ENCODE data around the gene SCYGR5.
"Not testable (repeated sequence)": the region's sequence is repeated elsewhere in the genome, so short reads cannot be mapped to it uniquely, and the experiment has no call there.

SCYGR5 gene, protein sequence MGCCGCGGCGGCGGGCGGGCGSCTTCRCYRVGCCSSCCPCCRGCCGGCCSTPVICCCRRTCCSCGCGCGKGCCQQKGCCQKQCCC

DNA sequence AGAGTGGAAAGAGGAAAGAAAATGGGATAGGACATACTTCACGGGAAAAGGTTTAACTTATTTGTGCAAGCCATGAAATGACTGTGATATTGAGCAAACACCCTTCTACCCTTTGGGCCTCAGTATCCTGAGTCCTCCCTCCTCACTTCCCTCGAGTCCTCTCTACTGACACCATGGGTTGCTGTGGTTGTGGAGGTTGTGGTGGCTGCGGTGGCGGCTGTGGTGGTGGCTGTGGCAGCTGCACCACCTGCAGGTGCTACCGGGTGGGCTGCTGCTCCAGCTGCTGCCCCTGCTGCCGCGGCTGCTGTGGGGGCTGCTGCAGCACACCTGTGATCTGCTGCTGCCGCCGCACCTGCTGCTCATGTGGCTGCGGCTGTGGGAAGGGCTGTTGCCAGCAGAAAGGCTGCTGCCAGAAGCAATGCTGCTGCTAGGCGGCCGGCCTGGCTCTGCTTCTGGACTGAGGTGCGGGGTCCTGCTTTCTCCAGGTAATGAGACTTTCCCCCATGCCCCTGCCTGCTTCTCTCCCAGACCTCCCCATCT lies at the start of gene SCYGR5:
Gene SCYGR5 (plus strand): TSS at position 174 of the 540 bp plus-strand sequence. CDS start 0 bp downstream, at position 174.
- not testable (repeated sequence) for DNase-seq

DNA sequence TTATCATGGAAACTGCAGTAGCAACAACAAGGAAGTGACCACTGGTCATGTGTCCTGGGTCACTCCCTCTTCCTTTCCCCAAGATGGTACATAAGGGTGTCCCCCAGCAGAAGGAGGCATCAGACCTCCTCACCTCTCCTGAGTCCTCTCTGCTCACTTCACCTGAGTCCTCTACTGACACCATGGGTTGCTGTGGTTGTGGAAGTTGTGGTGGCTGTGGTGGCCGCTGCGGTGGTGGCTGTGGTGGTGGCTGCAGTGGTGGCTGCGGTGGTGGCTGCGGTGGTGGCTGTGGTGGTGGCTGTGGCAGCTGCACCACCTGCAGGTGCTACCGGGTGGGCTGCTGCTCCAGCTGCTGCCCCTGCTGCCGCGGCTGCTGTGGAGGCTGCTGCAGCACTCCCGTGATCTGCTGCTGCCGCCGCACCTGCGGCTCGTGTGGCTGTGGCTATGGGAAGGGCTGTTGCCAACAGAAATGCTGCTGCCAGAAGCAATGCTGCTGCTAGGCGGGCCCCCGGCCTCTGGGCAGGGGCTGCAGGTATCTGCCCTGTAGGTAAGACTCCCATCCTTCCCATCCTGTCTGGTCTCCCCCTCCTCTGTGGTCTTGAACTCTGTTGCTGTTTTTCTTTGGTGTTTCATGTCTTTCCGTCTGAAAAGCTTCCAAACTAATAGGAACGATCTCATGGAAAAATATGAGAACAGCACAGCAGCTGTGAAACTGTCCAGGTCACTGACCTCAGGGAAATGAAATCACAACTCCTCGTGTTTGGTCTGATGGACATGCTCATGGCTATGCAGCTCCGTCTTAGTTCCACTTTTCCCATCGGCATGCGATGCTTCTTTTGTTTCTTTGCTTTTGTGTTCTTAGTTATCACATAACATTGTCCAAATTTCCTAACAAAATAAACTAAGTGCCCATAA lies 49.0 kb upstream of the SCYGR5 start, which contains the start of gene SCYGR4:
Gene SCYGR4 (plus strand): TSS at position 183 of the 915 bp plus-strand sequence. CDS start 0 bp downstream, at position 183.
- no peak for DNase-seq

DNA sequence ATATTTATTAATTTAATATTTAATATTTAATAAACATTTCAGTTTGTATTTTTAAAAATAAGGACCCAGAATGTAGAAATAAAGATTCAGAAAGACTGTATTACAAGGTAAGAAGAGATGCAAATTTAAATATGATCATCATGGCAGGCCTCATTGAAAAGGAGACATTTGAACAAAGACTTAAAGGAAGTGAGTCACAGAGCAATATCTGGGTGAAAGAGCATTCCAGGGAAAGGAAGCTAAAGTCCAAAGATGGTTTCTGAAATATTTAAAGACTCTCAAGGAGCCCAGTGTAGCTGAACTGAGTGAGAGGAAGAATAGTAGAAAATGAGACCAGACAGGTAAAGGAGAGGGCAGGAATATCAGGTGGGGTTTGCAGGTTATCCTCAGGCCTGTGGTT lies 43.4 kb upstream of the SCYGR5 start:
- DNase-seq = no peak

DNA sequence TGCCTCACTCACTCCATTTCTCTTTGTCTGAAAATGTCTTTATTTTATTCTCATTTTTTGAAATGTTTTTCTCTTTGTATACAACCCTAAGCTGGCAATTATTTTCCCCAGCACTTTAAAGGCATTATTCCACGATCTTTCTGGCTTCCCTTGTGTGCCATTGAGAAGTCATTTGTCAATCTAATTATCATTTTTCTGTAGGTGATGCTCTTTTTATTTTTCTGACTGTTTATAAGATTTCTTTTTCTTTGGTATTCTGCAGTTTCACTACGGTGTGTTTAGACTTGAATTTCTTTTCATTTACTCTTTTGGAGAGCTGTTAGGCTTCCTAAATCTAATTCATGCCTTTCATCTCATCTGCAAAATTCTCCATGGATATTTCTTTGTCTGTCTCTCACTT lies 41.2 kb upstream of the SCYGR5 start:
- no peak for DNase-seq

DNA sequence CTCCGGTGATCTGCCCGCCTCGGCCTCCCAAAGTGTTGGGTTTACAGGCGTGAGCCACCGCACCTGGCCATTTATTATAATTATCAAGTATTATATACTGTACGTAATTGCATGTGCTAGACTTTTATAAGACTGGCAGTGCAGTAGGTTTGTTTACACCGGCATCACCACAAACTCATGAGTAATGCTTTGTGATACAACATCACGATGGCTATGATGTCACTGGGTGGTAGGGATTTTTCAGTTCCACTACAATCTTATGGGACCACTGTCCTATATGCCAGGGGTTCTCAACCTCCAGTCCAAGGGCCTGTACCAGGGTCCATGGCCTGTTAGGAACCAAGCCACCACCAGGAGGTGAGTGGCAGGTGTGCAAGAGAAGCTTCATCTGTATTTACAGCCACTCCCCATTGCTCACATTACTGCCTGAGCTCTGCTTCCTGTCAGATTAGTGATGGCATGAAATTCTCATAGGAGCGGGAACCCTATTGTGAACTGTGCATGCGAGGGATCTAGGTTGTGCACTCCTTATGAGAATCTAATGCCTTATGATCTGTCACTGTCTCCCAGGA lies 39.9 kb upstream of the SCYGR5 start:
- no peak for DNase-seq

DNA sequence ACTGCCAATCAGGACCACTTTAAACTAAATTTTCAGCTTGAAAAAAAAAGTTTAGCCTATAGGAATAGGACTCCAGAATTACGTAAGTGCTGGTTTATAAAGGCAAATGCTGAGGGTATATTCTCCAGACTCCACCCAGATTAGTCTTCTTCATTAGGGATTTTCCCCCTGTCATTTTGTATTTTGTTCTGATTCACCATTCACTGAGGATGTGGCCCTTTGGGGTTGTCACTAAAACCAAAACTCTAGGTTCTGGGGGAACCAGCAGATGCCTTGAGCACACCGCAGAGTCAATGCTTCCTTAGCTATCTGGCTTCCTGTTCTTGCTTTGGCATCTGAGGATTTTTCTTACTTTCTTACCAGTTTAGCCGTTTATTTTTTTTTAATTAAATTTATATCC lies 38.8 kb upstream of the SCYGR5 start:
- no peak for DNase-seq

DNA sequence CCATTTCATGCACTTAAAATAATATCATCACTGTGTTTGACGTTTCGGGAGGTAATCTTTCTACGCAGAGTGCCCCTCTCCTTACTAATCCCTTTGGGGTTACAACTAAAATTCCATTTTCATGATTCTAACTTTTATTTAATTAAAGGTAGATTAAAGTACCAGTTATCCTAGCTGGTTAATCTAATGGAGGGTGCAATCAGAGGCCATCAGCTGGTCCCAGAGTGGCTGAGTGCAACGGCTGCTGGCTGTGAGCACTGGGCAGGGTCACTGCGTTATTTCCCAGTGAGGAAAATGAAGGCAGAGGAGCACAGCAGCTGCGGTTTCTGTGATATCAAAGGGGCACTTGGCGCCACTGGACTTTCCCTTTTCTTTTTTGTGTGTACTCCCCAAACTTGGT lies 37.2 kb upstream of the SCYGR5 start:
- DNase-seq = no peak

DNA sequence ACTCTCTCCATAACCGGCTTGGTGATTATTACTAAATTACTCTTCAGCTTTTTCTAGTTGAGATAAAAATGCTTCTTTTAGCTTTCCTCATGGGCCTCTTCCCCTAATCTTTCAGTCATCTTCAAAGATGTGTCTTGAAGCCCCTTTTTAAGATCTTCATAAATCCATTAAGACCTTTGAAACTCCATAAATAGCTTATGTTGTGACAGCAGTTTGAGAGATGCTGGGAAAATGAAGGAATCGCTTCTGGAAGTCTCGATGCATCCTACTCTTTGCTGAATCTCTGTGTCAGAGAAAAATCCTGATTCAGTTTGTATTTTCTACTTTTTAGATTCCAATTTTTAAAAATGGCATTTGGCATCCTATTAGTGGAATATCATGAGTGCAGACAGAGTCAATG lies 36.3 kb upstream of the SCYGR5 start:
- DNase-seq = no peak

DNA sequence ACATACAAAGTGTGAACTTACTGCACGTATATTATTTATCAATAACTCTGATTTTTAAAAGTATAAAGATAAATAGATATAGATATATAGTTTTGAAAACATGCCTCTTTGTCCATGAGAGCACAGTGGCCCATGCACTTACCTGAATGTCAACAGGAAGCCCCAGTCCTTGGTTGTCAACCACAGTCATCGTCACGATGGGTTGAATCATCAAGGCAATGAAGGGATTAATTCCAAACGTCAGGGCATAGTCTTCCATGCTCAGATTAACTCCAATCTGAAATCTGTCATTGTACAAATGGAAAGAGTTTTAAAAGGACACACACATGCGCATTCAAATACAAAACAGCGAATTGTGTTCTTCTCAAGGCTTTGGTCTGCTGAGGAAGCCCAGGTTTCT lies 33.8 kb upstream of the SCYGR5 start:
- DNase-seq = no peak

DNA sequence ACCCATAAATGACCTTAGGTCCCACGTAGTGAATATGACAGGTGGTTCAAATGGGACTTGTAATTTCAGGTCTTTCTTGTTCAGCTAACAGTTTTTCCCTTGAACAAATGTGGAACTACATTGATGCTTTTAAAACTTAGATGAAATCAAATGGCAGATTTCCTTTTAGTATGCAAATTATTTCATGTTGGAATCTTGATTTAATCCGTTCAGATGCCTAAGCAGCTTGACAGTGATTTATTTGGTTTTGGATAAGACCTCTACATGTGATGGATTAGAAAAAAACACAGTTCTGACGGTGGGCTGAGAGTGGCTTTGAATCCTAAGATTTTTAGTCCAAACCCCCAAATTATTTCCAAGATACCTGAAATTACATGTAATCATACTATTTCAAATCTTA lies 32.4 kb upstream of the SCYGR5 start:
- DNase-seq = no peak

DNA sequence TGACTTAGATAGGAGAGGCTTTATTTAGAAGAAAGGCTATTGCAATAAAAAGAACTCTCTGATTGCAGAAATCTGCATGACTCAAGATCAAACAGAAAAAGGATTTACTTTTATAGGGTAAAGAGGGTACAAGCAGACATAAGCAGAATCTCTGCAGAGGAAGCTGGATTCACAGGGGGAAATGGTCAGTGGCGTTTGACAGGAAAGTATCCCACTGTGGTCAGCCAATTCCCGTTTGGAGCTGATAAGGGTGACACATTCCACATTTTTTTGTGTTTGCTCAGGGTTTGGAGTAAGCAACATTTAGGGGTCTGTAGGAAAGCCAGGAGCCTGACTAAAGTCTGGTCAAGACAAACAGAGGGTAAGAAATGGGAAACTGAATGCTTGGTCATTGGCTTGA lies 23.9 kb upstream of the SCYGR5 start:
- DNase-seq = no peak

DNA sequence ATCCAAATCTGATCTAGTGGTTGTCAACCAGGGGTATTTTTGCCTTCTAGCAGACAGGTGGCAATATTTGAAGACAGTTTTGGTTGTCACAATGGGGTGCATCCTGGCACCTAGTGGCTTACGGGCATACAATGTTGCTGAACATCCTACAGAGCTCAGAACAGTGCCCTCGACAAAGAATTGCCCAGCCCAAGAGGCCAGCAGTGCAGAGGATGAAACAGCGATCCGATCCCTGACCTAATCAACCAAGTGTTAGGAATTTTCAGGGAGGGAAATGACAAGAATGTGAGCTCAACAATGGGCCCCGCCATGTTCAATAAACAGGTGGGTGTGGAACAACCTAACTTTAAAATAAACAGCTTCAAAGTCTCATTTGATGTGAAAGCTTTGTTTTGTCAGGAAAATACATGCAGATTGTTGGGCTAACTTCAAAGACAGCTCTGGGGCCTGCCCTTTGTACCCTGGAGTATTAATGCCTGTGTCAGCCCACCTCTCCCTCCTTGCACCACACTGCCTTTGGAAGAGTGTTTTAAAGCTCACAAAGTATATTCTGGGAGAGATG lies 22.5 kb upstream of the SCYGR5 start:
- no peak for DNase-seq

DNA sequence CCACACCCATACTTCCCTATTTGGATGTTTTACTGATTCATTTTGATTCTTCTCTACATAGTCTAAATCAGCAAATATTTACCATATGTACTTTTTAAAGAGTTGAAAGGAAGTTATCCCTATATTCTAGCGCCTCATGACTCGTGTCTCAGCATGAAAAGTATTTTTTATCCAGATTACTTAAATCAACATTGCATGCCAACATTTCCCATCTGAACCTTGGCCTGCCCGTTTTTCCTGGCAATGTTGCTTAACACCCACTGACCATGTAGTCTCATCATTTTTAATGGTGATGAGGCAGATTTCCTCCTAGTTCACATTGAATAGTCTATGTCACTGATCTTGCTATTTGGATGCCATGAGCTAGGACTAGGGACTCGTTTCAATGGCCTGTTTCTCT lies 13.2 kb upstream of the SCYGR5 start:
- no peak for DNase-seq

DNA sequence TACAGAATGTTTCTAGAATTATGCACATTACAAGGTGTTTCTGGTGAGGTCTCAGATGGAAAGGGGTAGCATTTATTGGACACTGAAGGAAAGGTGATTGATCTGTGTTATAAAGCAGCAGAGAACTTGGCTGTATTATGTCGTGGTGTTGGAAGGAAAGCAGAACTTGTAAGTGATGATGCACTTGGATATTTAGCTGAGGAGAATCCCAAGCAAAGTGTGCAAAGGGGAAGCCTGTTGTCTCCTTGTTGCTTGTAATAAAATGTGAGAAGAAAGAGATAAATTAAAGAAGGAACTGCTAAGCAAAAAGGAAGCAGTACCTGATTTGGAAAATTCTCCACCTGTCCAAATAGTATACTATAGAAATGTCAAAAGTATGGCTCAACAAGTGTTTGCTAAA lies 12.2 kb upstream of the SCYGR5 start:
- no peak for DNase-seq

DNA sequence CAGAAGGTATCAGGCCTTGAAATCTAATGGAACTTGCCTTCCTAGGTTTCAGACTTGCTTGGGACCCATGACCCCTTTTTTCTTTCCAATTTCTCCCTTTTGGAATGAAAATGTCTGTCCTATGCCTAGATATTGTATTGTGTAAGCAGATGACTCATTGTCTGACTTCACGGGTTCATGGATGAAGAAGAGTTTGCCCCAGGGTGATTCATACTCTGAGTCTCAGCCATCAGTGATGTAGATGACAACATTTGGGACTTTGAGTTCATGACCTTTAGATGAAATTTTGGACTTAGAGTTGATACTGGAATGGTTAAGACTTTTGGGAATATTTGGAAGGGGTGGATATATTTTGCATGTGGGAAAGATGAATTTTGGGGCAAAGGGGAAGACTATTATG lies 11.2 kb upstream of the SCYGR5 start:
- DNase-seq = no peak

DNA sequence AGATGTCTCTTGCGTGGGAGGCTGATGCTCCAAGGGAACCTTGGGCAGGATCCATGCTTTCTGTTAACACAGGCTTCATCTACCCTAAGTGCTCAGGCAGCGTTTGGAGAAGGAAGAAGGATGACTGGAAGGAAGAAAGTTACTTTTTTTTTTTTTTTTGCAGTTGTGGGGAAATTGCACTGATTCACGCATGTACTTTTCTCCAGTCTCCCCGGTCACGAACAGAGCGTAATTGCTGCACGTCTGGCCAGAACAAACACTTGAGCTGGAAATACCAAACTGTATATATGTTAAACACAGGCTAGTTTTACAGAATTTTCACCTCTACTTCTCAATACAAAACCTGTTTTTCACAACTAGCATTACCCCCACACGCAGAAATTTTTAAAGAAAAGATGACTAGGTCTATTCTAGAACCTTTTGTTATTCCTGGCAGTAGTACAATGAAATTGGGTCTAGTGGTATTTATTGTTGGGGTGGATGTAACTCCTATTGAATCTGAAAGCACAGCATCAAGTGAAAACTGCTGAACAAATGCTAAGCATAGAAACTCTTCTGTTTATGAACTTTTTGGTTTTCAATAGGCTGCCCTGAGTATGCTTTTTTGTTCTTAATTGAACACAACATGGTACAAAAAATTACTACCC lies 9.3 kb upstream of the SCYGR5 start:
- DNase-seq = no peak

DNA sequence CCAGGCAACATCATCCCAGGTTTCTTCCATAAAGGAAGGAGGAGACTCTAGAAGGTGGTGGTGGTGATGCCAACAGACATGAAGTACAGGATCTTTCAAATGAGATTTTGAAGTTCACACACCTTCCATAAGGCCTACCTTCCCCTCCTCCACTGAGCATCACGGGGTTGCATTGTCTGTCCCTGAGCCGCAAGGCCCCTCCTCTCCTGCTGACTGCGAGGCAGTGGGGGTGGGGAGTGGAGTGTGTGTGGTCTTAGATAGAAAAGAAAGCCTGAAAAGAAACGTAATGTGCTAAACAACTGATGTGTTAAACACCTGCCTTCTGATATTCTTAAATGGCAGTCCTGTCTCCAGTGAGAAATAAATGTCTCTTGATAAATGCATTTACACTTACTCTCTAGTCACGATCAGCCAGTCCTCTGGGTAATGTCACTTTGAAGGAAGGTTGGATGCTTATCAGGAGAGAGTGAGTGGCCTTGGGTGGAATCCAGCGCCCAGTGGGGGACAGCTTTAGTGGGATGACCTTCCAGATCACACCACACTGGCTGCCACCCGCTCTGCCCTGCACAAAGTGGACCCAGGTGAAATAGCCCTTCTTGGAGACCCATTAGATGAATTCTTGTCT lies 5.5 kb upstream of the SCYGR5 start:
- DNase-seq = no peak

DNA sequence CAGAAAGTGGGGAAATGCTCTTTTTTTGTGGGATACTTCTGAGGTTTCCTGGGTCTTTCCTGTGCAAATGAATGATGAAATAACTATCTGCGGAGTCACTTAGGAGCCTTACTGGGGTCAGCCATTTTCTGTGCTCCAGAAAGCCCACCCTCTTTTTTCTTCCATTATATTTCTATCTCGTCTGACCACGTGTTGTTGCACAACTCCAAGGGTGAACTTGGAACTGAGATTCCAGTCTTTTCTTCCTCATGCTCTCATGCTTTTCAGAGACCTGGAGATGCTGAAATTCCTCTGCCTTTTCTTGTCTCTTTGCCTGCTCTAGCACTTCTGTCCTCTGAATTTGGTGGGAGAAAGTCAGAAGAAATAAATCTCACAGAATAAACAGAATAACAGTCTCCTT lies 4.8 kb upstream of the SCYGR5 start:
- DNase-seq = no peak

DNA sequence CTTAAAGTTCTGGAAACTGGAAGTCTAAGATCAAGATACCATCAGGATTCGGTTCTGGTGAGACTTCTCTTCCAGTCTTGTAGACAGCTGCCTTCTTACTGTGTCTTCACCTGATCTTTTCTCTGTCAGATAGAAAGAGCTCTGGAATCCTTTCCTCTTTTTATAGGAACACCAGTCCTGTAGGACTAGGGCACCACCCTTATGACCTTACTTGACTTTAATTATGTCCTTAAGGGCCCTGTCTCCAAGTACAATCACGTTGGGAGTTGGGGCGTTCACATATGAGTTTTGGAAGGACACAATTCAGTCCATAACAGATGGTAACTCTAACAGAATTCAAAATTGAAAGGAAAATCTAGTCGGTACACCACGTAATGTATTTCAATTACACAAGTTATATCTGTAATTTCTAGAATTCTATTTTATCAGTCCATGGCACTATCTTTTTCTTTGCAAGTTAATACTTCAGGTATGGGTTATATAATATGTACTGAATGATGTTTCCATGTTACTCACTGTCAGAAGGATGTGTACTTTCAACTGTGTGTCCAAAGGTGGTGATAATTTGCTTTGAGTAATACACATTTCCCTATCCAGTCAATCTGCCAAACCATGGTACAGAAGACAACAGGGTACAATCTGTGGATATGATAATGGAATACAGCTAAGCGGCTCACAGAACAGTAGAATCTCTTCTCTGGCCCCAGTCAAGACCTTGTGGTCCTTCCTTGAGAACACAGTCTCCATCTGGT lies 1.2 kb upstream of the SCYGR5 start:
- no peak for DNase-seq

DNA sequence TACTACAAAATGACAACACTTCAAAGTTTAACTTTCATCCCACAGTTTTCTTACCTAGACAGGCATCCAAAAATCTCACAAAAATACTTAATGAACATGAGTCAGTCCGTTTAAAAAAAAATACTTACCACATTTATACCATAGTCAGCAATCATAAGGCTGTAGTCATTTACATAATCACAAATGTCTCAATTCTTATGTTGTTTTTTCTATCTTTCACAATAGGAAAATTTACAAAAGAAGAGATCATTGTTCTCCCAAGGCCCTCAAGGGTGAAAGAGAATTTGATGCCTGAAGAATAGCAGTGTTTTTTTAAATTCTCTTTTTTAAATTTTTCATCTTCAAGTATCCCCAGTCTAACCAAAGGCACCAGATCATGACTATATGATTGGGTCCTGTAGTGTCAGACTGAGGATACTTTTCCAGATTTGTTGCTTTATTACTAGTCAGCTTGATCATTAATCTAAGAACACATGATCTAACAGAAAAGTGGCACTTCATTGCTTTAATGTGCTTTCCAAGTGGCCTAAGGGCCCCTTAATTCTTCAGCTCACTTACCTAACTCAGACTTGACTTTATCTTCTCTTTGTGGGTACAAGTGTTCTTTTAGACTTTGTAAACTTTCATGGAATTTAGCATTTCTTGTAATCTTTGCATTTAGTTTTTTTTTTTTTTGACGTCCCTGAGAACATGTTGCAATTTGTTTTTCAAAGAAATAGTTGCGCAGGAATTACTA lies 4.7 kb downstream of the SCYGR5 start:
- DNase-seq = no peak

DNA sequence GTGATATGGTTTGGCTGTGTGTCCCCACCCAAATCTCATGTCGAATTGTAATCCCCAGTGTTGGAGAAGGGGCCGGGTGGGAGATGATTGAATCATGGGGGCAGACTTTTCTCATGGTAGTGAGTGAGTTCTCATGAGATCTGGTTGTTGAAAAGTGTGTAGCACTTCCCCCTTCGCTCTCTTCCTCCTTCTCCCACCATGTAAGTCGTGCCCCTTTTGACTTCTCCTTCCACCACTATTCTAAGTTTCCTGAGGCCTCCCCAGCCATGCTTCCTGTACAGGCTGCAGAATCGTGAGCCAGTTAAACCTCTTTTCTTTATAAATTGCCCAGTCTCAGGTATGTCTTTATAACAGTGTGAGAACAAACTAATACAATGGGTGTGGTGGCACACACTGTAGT lies 7.0 kb downstream of the SCYGR5 start:
- not testable (repeated sequence) for DNase-seq
